SK-N-SH (cell line): Measurements from ENCODE around the gene SFN. TPM values are rescaled to one million over a fixed set of nuclear protein-coding genes. Genes with fewer than 3 reads are reported as not detected.
"Not testable (repeated sequence)": the region's sequence is repeated elsewhere in the genome, so short reads cannot be mapped to it uniquely, and the experiment has no call there.

ENCODE experiments used
- CTCF ChIA-PET: fragments of 300-600, 350-600 bp; formaldehyde crosslinking; extraction: SDS; loops from one replicate; lab custom pipeline; 2021; lab: Yijun Ruan, JAX
- POLR2A ChIA-PET: fragments of 350-600 bp; sonication (Branson Sonifier 250); formaldehyde crosslinking; extraction: SDS; loops from one replicate; lab custom pipeline; 2020; ENCODE audit warnings: antibody characterized with exemption, inconsistent platforms; lab: Yijun Ruan, JAX
- DNase-seq: peaks from one replicate; pipeline ENCODE4 v3.0.0; 2012
- H2AFZ ChIP-seq: fragments of 200-600 bp; sonication (generic); 2 replicates; pipeline ENCODE4 v1.8.1; 2016; ENCODE audit warnings: antibody characterized with exemption, mild to moderate bottlenecking, low read depth
- H3F3A ChIP-seq: fragments of 200-600 bp; sonication (generic); replicated peaks from 2 replicates; pipeline ENCODE3; 2016; ENCODE audit warnings: antibody characterized with exemption, mild to moderate bottlenecking; ENCODE audit not compliant: insufficient read depth
- H3K27ac ChIP-seq, 2 experiments: fragments of 200-500 bp in 1 of 2; fragments of 200-600 bp in 1 of 2; sonication (Bioruptor generic) in 1 of 2; sonication (generic), shearing (Covaris generic) in 1 of 2; 2 replicates each; pipeline versions ENCODE4 v1.5.1 to v1.6.1; 2014 to 2016; ENCODE audit warnings: low read depth in 2 of 2, inconsistent platforms in 1 of 2, low read length in 1 of 2, mild to moderate bottlenecking in 1 of 2, mixed read lengths in 1 of 2
- H3K27me3 ChIP-seq: fragments of 200-600 bp; sonication (generic), shearing (Covaris generic); 2 replicates; pipeline ENCODE4 v1.6.1; 2016; ENCODE audit warnings: mixed run types; ENCODE audit not compliant: insufficient read depth
- H3K36me3 ChIP-seq, 2 experiments: fragments of 200-500 bp in 1 of 2; fragments of 200-600 bp in 1 of 2; sonication (Bioruptor generic) in 1 of 2; sonication (generic) in 1 of 2; replicated peaks in 1 of 2; 2 replicates each; pipeline versions ENCODE3 to v1.5.1; 2014 to 2016; ENCODE audit warnings: low read length in 1 of 2, mild to moderate bottlenecking in 1 of 2; ENCODE audit not compliant: insufficient read depth in 2 of 2, control insufficient read depth in 1 of 2
- H3K4me1 ChIP-seq, 2 experiments: fragments of 200-500 bp in 1 of 2; fragments of 200-600 bp in 1 of 2; sonication (Bioruptor generic) in 1 of 2; sonication (generic), shearing (Covaris generic) in 1 of 2; 2 replicates each; pipeline versions ENCODE4 v1.5.1 to v1.6.1; 2014 to 2016; ENCODE audit warnings: low read depth in 1 of 2, low read length in 1 of 2, mixed run types in 1 of 2; ENCODE audit not compliant: insufficient read depth in 2 of 2, control insufficient read depth in 1 of 2
- H3K4me2 ChIP-seq: fragments of 200-600 bp; sonication (generic), shearing (Covaris generic); 2 replicates; pipeline ENCODE4 v1.6.1; 2017; ENCODE audit warnings: mixed run types
- H3K4me3 ChIP-seq, 2 experiments: fragments of 200-500 bp in 1 of 2; fragments of 200-600 bp in 1 of 2; sonication (Bioruptor generic) in 1 of 2; sonication (generic), shearing (Covaris generic) in 1 of 2; 2 replicates each; pipeline versions ENCODE4 v1.5.1 to v1.8.1; 2014 to 2016; ENCODE audit warnings: low read depth in 2 of 2, inconsistent platforms in 1 of 2, low read length in 1 of 2, mild to moderate bottlenecking in 1 of 2, mixed read lengths in 1 of 2, moderate library complexity in 1 of 2
- H3K79me2 ChIP-seq: fragments of 200-600 bp; sonication (generic); 2 replicates; pipeline ENCODE4 v1.8.1; 2017; ENCODE audit warnings: mild to moderate bottlenecking; ENCODE audit not compliant: insufficient read depth
- H3K9ac ChIP-seq: fragments of 200-600 bp; sonication (generic); 2 replicates; pipeline ENCODE4 v1.6.1; 2017; ENCODE audit warnings: mixed run types
- H3K9me2 ChIP-seq: fragments of 200-600 bp; sonication (generic); 2 replicates; pipeline ENCODE4 v1.6.1; 2017; ENCODE audit warnings: mixed run types
- H3K9me3 ChIP-seq: fragments of 200-600 bp; sonication (generic); 2 replicates; pipeline ENCODE4 v1.6.1; 2017; ENCODE audit warnings: mixed run types, mild to moderate bottlenecking, moderate library complexity
- H4K20me1 ChIP-seq: fragments of 200-600 bp; sonication (generic); 2 replicates; pipeline ENCODE4 v1.6.1; 2017; ENCODE audit warnings: mild to moderate bottlenecking, mixed run types; ENCODE audit not compliant: insufficient read depth
- CHD2 ChIP-seq: fragments of 150-350 bp; IDR thresholded peaks from 2 replicates; pipeline ENCODE4 v1.6.1; 2018; ENCODE audit warnings: low read length; ENCODE audit not compliant: partially characterized antibody
- ELF1 ChIP-seq: IDR thresholded peaks from 2 replicates; pipeline ENCODE4 v1.4.0; 2012
- EP300 ChIP-seq, 2 experiments: IDR thresholded peaks; 2 replicates each; pipeline versions ENCODE4 v1.4.0 to v1.6.1; 2012; ENCODE audit warnings: borderline replicate concordance in 1 of 2, low read depth in 1 of 2, low read length in 1 of 2
- FOSL2 ChIP-seq: IDR thresholded peaks from 2 replicates; pipeline ENCODE4 v1.4.0; 2012; ENCODE audit warnings: low read depth, mild to moderate bottlenecking, moderate library complexity, borderline replicate concordance
- FOXJ3 ChIP-seq: sonication (generic); formaldehyde crosslinking; IDR thresholded peaks from 2 replicates; pipeline ENCODE4 v1.5.1; 2020; ENCODE audit warnings: mild to moderate bottlenecking, missing genetic modification reagents
- FOXM1 ChIP-seq: IDR thresholded peaks from 2 replicates; pipeline ENCODE4 v1.4.0; 2012; ENCODE audit warnings: low read depth, mild to moderate bottlenecking
- GABPA ChIP-seq: IDR thresholded peaks from 2 replicates; pipeline ENCODE4 v1.4.0; 2012; ENCODE audit warnings: low read depth, mild to moderate bottlenecking
- JUND ChIP-seq: IDR thresholded peaks from 2 replicates; pipeline ENCODE4 v1.4.0; 2012
- NRF1 ChIP-seq: IDR thresholded peaks from 2 replicates; pipeline ENCODE4 v1.6.1; 2012; ENCODE audit warnings: low read depth, mild to moderate bottlenecking, low read length
- RCOR1 ChIP-seq: fragments of 150-350 bp; IDR thresholded peaks from 2 replicates; pipeline ENCODE4 v1.6.1; 2017; ENCODE audit warnings: antibody characterized with exemption, low read length
- SMC3 ChIP-seq: IDR thresholded peaks from 2 replicates; pipeline ENCODE4 v1.6.1; 2012; ENCODE audit warnings: low read depth, low read length, improper control_type of control experiment
- TAF1 ChIP-seq: IDR thresholded peaks from 2 replicates; pipeline ENCODE4 v1.6.1; 2012; ENCODE audit warnings: low read depth, mild to moderate bottlenecking, low read length, moderate library complexity, borderline replicate concordance
- TCF12 ChIP-seq: IDR thresholded peaks from 2 replicates; pipeline ENCODE4 v1.4.0; 2012
- TEAD4 ChIP-seq: IDR thresholded peaks from 2 replicates; pipeline ENCODE4 v1.4.0; 2012; ENCODE audit warnings: mild to moderate bottlenecking, borderline replicate concordance; ENCODE audit not compliant: insufficient read depth
- YY1 ChIP-seq: IDR thresholded peaks from 2 replicates; pipeline ENCODE4 v1.4.0; 2012; ENCODE audit warnings: low read depth, mild to moderate bottlenecking
- WGBS: methylation state at CpG from one replicate; pipeline ENCODE4 v1.1.6; 2017; ENCODE audit warnings: low lambda C conversion rate; 5-methylcytosine and 5-hydroxymethylcytosine counted together
- polyA plus RNA-seq, 3 experiments: library from polyadenylated mRNA; depleted of rRNA; stranded (reverse); fragments of >200 nt; gene quantifications; 2 replicates each; pipeline ENCODE4 v1.2.3, GENCODE V29; 2012
- TF ChIP-seq, protein P1 (sequence below): IDR thresholded peaks from 2 replicates; pipeline ENCODE4 v1.6.1; 2012; ENCODE audit warnings: mild to moderate bottlenecking, low read depth, low read length, moderate library complexity
- TF ChIP-seq, protein P2 (sequence below): IDR thresholded peaks from 2 replicates; pipeline ENCODE4 v1.4.0; 2012; ENCODE audit warnings: low read depth, borderline replicate concordance
- TF ChIP-seq, protein P3 (sequence below): fragments of 150-350 bp; IDR thresholded peaks from 2 replicates; pipeline ENCODE4 v1.6.1; 2017; ENCODE audit warnings: antibody characterized with exemption, low read length, low read depth, borderline replicate concordance
- TF ChIP-seq, protein P4 (sequence below): IDR thresholded peaks from 2 replicates; pipeline ENCODE4 v1.4.0; 2012; ENCODE audit warnings: low read depth, borderline replicate concordance

SFN gene
- polyA plus RNA-seq, 1 of the 3 experiments (the other 2 are of a cell fraction) = 0.18 TPM

DNA sequence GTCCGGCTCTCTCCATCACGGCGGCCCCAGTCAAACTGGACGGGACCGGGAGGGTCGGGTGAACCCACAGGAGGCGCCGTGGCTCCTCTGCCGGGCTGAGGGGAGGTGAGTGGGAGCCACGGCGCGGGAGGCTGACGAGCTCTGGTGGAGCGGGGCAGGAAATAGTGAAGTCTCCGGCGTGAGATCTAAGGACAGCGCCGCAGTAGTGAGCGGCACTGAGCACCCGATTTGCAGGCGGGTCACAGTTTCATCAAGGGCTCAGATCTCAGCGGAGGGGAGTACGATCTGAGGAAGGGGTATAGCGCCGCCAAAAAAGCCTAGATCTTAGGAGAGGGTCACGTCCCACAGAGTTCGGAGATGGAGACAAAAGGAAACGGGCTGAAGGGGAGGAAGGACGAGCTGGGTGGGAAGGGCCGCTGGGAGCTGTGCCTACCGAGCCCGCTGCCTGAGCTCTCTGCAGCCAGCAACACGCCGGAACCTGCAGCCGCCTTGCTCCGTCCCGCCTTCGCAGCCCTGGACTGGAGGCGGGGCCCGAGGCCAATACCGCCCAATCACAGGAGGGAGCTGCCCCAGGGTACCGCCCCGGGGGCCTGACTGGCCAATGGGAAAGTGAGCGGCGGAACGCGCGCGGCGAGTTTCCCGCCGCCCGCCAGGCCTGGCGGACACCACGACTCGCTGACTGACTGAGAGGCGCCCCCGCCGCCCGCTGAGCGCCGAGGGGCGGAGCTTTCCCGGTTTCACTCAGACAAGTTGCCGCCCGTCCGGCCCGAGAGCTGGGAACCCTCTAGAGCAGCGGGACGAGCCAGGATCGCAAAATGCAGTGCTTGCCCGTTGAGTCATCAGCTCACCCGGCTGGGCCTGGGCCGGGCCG is 1.9 kb downstream of the SFN start (continued):
- no peak for TF ChIP-seq TEAD4
- TF ChIP-seq RCOR1 = no peak
- TF ChIP-seq, protein P1, sequence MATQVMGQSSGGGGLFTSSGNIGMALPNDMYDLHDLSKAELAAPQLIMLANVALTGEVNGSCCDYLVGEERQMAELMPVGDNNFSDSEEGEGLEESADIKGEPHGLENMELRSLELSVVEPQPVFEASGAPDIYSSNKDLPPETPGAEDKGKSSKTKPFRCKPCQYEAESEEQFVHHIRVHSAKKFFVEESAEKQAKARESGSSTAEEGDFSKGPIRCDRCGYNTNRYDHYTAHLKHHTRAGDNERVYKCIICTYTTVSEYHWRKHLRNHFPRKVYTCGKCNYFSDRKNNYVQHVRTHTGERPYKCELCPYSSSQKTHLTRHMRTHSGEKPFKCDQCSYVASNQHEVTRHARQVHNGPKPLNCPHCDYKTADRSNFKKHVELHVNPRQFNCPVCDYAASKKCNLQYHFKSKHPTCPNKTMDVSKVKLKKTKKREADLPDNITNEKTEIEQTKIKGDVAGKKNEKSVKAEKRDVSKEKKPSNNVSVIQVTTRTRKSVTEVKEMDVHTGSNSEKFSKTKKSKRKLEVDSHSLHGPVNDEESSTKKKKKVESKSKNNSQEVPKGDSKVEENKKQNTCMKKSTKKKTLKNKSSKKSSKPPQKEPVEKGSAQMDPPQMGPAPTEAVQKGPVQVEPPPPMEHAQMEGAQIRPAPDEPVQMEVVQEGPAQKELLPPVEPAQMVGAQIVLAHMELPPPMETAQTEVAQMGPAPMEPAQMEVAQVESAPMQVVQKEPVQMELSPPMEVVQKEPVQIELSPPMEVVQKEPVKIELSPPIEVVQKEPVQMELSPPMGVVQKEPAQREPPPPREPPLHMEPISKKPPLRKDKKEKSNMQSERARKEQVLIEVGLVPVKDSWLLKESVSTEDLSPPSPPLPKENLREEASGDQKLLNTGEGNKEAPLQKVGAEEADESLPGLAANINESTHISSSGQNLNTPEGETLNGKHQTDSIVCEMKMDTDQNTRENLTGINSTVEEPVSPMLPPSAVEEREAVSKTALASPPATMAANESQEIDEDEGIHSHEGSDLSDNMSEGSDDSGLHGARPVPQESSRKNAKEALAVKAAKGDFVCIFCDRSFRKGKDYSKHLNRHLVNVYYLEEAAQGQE = no peak
- TF ChIP-seq FOXJ3 (CRISPR knock-in tag) = no peak
- TF ChIP-seq CHD2 = peak; percentile 34
- peak; percentile 64 for TF ChIP-seq ELF1
- no peak for TF ChIP-seq NRF1
- TF ChIP-seq, protein P2, sequence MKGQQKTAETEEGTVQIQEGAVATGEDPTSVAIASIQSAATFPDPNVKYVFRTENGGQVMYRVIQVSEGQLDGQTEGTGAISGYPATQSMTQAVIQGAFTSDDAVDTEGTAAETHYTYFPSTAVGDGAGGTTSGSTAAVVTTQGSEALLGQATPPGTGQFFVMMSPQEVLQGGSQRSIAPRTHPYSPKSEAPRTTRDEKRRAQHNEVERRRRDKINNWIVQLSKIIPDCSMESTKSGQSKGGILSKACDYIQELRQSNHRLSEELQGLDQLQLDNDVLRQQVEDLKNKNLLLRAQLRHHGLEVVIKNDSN = no peak
- TF ChIP-seq YY1 = no peak; the same call in 1 of the 2 replicates
- TF ChIP-seq, protein P3, sequence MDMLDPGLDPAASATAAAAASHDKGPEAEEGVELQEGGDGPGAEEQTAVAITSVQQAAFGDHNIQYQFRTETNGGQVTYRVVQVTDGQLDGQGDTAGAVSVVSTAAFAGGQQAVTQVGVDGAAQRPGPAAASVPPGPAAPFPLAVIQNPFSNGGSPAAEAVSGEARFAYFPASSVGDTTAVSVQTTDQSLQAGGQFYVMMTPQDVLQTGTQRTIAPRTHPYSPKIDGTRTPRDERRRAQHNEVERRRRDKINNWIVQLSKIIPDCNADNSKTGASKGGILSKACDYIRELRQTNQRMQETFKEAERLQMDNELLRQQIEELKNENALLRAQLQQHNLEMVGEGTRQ = no peak
- TF ChIP-seq TAF1 = peak; percentile 87
- no peak for TF ChIP-seq SMC3
- TF ChIP-seq FOSL2 = peak; percentile 77; the same call in 1 of the 2 replicates
- no peak for TF ChIP-seq FOXM1
- 0 out of 4 replicates have a peak, but pooled peaks of 1 of the 2 experiments have one; percentile 21 for TF ChIP-seq EP300 (IDR thresholded peaks at IDR 0.05; ENCODE audit: borderline replicate concordance in 1 of 2, low read depth in 1 of 2, low read length in 1 of 2)
- TF ChIP-seq, protein P4, sequence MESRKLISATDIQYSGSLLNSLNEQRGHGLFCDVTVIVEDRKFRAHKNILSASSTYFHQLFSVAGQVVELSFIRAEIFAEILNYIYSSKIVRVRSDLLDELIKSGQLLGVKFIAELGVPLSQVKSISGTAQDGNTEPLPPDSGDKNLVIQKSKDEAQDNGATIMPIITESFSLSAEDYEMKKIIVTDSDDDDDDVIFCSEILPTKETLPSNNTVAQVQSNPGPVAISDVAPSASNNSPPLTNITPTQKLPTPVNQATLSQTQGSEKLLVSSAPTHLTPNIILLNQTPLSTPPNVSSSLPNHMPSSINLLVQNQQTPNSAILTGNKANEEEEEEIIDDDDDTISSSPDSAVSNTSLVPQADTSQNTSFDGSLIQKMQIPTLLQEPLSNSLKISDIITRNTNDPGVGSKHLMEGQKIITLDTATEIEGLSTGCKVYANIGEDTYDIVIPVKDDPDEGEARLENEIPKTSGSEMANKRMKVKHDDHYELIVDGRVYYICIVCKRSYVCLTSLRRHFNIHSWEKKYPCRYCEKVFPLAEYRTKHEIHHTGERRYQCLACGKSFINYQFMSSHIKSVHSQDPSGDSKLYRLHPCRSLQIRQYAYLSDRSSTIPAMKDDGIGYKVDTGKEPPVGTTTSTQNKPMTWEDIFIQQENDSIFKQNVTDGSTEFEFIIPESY = no peak
- TF ChIP-seq GABPA = peak; percentile 70
- TF ChIP-seq TCF12 = peak; percentile 50; the same call in 1 of the 2 replicates
- peak; percentile 52; the same call in 1 of the 2 replicates for TF ChIP-seq JUND

DNA sequence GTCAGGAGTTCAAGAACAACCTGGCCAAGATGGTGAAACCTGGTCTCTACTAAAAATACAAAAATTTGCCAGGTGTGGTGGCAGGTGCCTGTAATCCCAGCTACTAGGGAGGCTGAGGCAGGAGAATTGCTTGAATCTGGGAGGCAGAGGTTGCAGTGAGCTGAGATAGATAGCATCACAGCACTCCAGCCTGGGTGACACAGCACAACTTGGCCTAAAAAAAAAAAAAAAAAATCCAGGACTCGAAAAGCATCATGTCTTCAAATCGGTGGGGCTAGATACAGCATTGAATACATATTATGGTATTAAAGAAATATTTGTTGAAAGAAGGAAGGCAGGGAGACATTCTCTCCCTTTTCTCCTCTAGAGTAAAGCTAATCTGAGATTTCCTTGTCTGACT is 10.1 kb downstream of the SFN start:
- H3F3A ChIP-seq, H3K9me3 ChIP-seq, H3K79me2 ChIP-seq, H2AFZ ChIP-seq, H3K4me3 ChIP-seq, H3K27me3 ChIP-seq, H3K9ac ChIP-seq, H3K4me1 ChIP-seq, H4K20me1 ChIP-seq, H3K4me2 ChIP-seq, H3K9me2 ChIP-seq, H3K27ac ChIP-seq, DNase-seq: not testable (repeated sequence)
- WGBS = 21% methylated on average over 2 of the region's 2 CpGs
- CTCF ChIA-PET = interaction anchor here (0.7 to 1.3 kb wide), 2 partner anchors 24 to 39 kb away, joined by 3 read pairs; no protein-coding TSS in a partner anchor
- POLR2A ChIA-PET = interaction anchor here (1.7 kb wide), 1 partner anchor 17 kb away, joined by 3 read pairs; the partner anchor contains the start of gene GPN2
- peaks cover 16 to 20% of the 10 kb centered on the region in 2 experiments for H3K36me3 ChIP-seq
